ENCODE data around the gene CD72. TPM values are rescaled to one million over a fixed set of nuclear protein-coding genes. Genes with fewer than 3 reads are reported as not detected.
"Not testable (repeated sequence)": the region's sequence is repeated elsewhere in the genome, so short reads cannot be mapped to it uniquely, and the experiment has no call there.

The CD72 gene
- total and polyA plus RNA-seq, 7 donors, result 0.36 to 42.1 (median 1.2) TPM

GRCh38 chr9:35603506-35603985 is 14.7 kb downstream of the CD72 start:
- DNase-seq, result peak; percentile 95
- 10 to 15% methylated on average over 18 of the region's 18 CpGs for WGBS, 2 donors
- intact Hi-C loops (cut with DNase I), result loop anchor here (2.0 to 5.0 kb wide), 4 partner anchors 41 to 491 kb away; partner anchors contain the start of genes GBA2 and RGP1
- TF ChIP-seq EP300 (IDR thresholded peaks at IDR 0.05) (no peak), POLR2AphosphoS5 (IDR thresholded peaks at IDR 0.05) (no peak), POLR2A (IDR thresholded peaks at IDR 0.05) (no peak), CTCF (IDR thresholded peaks at IDR 0.05) (no peak)
- Histone ChIP-seq H3K4me1 (peaks cover 0 to 35% (median 29%) of the 10 kb centered on the region in 4 donors), H3K27ac (peak overlapping the region; percentile 93 to 98 (median 96)), H3K9me3 (no peaks in the 10 kb centered on the region), H3K27me3 (no peaks in the 10 kb centered on the region), H3K4me3 (peak overlapping the region; percentile 25 to 91 (median 86)), H3K36me3 (peaks cover 0 to 13% (median 8%) of the 10 kb centered on the region in 4 donors)

GRCh38 chr9:35599763-35600604 is 18.2 kb downstream of the CD72 start:
- H3K36me3 ChIP-seq, result no peaks in the 10 kb centered on the region
- DNase-seq, result no peak
- peaks cover 0 to 19% (median 12%) of the 10 kb centered on the region in 4 donors for H3K4me1 ChIP-seq
- 89 to 93% methylated on average over 14 of the region's 14 CpGs for WGBS, 2 donors
- TF ChIP-seq EP300 (IDR thresholded peaks at IDR 0.05), result no peak
- no peak for TF ChIP-seq POLR2A (IDR thresholded peaks at IDR 0.05)
- TF ChIP-seq CTCF (IDR thresholded peaks at IDR 0.05), result no peak
- no peak overlapping the region for H3K27ac ChIP-seq
- H3K4me3 ChIP-seq, result no peak overlapping the region
- no peaks in the 10 kb centered on the region for H3K27me3 ChIP-seq
- no peaks in the 10 kb centered on the region for H3K9me3 ChIP-seq
- intact Hi-C loops (cut with DNase I), result loop anchor here (5.0 kb wide), 3 partner anchors 38 to 488 kb away; partner anchors contain the start of genes GBA2 and RGP1

GRCh38 chr9:35598866-35599590 is 19.2 kb downstream of the CD72 start:
- Histone ChIP-seq H3K4me3 (no peak overlapping the region), H3K27ac (no peak overlapping the region), H3K4me1 (peaks cover 0 to 13% (median 11%) of the 10 kb centered on the region in 4 donors), H3K36me3 (no peaks in the 10 kb centered on the region), H3K27me3 (no peaks in the 10 kb centered on the region), H3K9me3 (peaks cover 0 to 1% (median under 1%) of the 10 kb centered on the region in 4 donors)
- intact Hi-C loops (cut with DNase I), result no loop called here
- no peak for DNase-seq
- no peak for TF ChIP-seq POLR2AphosphoS5 (IDR thresholded peaks at IDR 0.05)
- TF ChIP-seq EP300 (IDR thresholded peaks at IDR 0.05), result no peak
- no peak for TF ChIP-seq POLR2A (IDR thresholded peaks at IDR 0.05)
- TF ChIP-seq CTCF (IDR thresholded peaks at IDR 0.05), result no peak
- WGBS, 2 donors, result 59 to 79% methylated on average over 11 of the region's 11 CpGs

- DNase-seq; intact Hi-C loops (cut with DNase I); H3K36me3 ChIP-seq; H3K4me1 ChIP-seq; H3K27ac ChIP-seq; H3K4me3 ChIP-seq; H3K27me3 ChIP-seq: not testable (repeated sequence)
- WGBS, 2 donors, result 96 to 98% methylated on average over 2 of the region's 2 CpGs
- peaks cover 0 to 16% (median 13%) of the 10 kb centered on the region in 4 donors for H3K9me3 ChIP-seq
Measured at GRCh38 chr9:35596907-35597306, 21.3 kb downstream of the CD72 start.

GRCh38 chr9:35594471-35594870 is 23.7 kb downstream of the CD72 start:
- Histone ChIP-seq H3K36me3 (no peaks in the 10 kb centered on the region), H3K27ac (no peak overlapping the region), H3K27me3 (no peaks in the 10 kb centered on the region), H3K9me3 (peaks cover 0 to 16% (median 13%) of the 10 kb centered on the region in 4 donors), H3K4me3 (no peak overlapping the region), H3K4me1 (no peaks in the 10 kb centered on the region)
- WGBS, 2 donors, result 96% methylated on average over 4 of the region's 4 CpGs
- intact Hi-C loops (cut with DNase I), result no loop called here
- TF ChIP-seq POLR2A (IDR thresholded peaks at IDR 0.05), result no peak
- TF ChIP-seq CTCF (IDR thresholded peaks at IDR 0.05), result no peak
- no peak for TF ChIP-seq POLR2AphosphoS5 (IDR thresholded peaks at IDR 0.05)
- TF ChIP-seq EP300 (IDR thresholded peaks at IDR 0.05), result no peak
- no peak for DNase-seq

All from sigmoid colon (tissue), 7 donors.